IPS-18a (cell line): ENCODE data around the gene ARL5C.

Experiments
- H3K27ac ChIP-seq: one replicate; pipeline ENCODE4 v1.5.1; 2013; ENCODE audit warnings: low read length
- H3K27me3 ChIP-seq: one replicate; pipeline ENCODE4 v1.6.1; 2013; ENCODE audit warnings: mild to moderate bottlenecking, low read length; ENCODE audit not compliant: control insufficient read depth, insufficient read depth
- H3K36me3 ChIP-seq: one replicate; pipeline ENCODE4 v1.6.1; 2013; ENCODE audit warnings: low read depth, low read length; ENCODE audit not compliant: control insufficient read depth
- H3K4me1 ChIP-seq: one replicate; pipeline ENCODE4 v1.6.1; 2013; ENCODE audit warnings: low read depth, low read length; ENCODE audit not compliant: control insufficient read depth
- H3K4me3 ChIP-seq: one replicate; pipeline ENCODE4 v1.5.1; 2013; ENCODE audit warnings: low read length
- H3K9ac ChIP-seq: one replicate; pipeline ENCODE4 v1.6.1; 2013; ENCODE audit warnings: mild to moderate bottlenecking, low read length, moderate library complexity
- H3K9me3 ChIP-seq: one replicate; pipeline ENCODE4 v1.6.1; 2013; ENCODE audit warnings: low read depth, low read length; ENCODE audit not compliant: control insufficient read depth

Gene ARL5C

DNA sequence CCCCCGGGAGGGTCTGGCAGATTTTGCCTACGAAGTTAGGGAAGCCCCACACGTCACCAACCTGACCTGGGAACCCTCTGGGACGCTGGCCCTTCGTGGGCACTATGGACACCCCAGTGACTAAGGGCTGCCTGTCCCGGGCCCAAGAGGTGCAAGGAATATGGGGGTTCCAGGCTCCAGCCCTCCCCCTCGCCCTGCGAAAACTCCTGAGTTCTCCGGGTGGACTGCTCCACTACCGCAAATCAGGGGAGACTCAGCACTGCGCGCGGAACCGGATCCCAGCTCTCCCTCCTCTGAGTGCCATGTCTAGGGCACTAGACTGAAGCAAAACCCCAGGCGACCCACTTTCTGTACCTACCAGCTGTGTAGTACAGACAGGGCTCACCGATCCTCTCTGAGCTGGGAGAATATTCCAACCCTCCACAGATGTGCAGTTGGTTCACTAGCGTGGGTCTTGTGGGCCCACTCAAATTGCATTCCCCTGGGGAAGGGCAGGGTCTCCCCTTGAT, at the start of gene ARL5C:
TSS of gene ARL5C (minus strand) at position 321 of the 509 bp plus-strand sequence. CDS start 401 bp downstream, outside the sequence.
- Histone ChIP-seq H3K27ac (no peak within 1 kb of the TSS), H3K4me3 (peak within 1 kb of the TSS; percentile 74), H3K9ac (peak within 1 kb of the TSS; percentile 18)

DNA sequence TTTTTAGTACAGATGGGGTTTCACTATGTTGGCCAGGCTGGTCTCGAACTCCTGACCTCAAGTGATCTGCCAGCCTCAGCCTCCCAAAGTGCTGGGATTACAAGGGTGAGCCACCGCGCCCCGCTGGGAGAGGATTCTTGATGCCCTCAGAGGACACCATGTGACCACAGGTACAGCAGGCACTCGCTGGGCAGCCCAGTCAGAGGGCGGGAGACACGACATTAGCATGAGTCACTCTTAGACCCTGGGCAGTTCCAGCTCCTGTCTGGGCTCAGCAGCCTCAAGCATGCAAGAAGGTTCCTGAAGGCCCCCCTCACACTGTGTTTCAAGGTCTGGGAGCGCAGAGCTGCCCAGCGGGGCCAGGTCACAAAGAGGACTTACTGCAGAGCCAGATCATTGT, 47.9 kb upstream of the ARL5C start:
- Histone ChIP-seq H3K9me3 (no peaks in the 10 kb centered on the region), H3K4me1 (peaks cover under 1% of the 10 kb centered on the region), H3K27me3 (peaks cover 29% of the 10 kb centered on the region), H3K4me3 (no peak overlapping the region), H3K36me3 (no peaks in the 10 kb centered on the region), H3K9ac (no peak overlapping the region), H3K27ac (no peak overlapping the region)

More for the DNA sequence above, at the start of gene ARL5C:
- Histone ChIP-seq H3K9me3 (no peaks in the 10 kb centered on the region), H3K4me1 (no peaks in the 10 kb centered on the region), H3K27me3 (peaks cover 34% of the 10 kb centered on the region), H3K36me3 (no peaks in the 10 kb centered on the region)

DNA sequence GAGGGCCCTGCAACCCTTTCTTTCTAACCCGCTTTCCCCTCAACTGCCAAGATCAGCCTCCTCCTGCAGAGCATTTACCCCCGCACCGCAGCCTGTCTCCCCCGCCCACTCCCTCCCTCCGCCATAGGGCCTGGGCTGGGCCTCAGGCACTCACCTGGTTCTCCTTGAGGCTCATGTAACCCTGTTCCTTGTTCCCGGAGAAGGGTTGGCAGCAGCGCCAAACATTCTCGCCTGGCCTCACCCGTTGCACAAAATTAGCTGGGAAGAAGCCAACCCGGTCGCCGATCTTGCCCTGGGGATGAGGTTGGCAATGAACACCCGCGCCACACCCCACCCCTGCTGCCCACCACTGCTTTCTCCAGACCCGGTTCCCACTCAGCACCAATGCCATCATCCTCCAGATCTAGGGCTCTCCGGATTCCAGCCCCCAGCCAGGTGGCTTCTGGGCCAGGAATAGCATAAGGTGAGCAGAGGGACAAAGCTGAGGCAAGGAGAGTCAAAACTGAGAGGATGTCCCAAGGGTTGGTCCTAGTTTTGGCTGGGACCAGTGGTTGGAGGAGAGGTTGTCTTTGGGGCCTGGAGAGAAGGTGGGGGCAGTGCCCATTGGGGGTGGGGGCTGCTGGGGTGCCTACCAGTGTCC, 47.0 kb upstream of the ARL5C start:
- H3K9me3 ChIP-seq, result no peaks in the 10 kb centered on the region
- no peak overlapping the region for H3K4me3 ChIP-seq
- peaks cover 4% of the 10 kb centered on the region for H3K4me1 ChIP-seq
- no peaks in the 10 kb centered on the region for H3K36me3 ChIP-seq
- H3K9ac ChIP-seq, result no peak overlapping the region
- peaks cover 20% of the 10 kb centered on the region for H3K27me3 ChIP-seq
- no peak overlapping the region for H3K27ac ChIP-seq

- Histone ChIP-seq H3K36me3 (no peaks in the 10 kb centered on the region), H3K9ac (no peak overlapping the region), H3K4me3 (no peak overlapping the region), H3K4me1 (peaks cover 4% of the 10 kb centered on the region), H3K27ac (no peak overlapping the region), H3K27me3 (peaks cover 15% of the 10 kb centered on the region), H3K9me3 (no peaks in the 10 kb centered on the region)
Observed at GRCh38 chr17:39212195-39212810, 46.3 kb upstream of the ARL5C start.

- H3K9me3 ChIP-seq, result no peaks in the 10 kb centered on the region
- H3K4me1 ChIP-seq, result peaks cover 4% of the 10 kb centered on the region
- no peak overlapping the region for H3K27ac ChIP-seq
- peak overlapping the region; percentile 29 for H3K4me3 ChIP-seq
- no peak overlapping the region for H3K9ac ChIP-seq
- peaks cover 2% of the 10 kb centered on the region for H3K36me3 ChIP-seq
- H3K27me3 ChIP-seq, result peaks cover 9% of the 10 kb centered on the region
Observed at GRCh38 chr17:39210093-39210434, 44.1 kb upstream of the ARL5C start.

GRCh38 chr17:39209317-39210092, 43.5 kb upstream of the ARL5C start:
- Histone ChIP-seq H3K36me3 (peaks cover 7% of the 10 kb centered on the region), H3K4me1 (peaks cover 4% of the 10 kb centered on the region), H3K27ac (no peak overlapping the region), H3K9ac (no peak overlapping the region), H3K4me3 (peak overlapping the region; percentile 29), H3K27me3 (peaks cover 9% of the 10 kb centered on the region), H3K9me3 (no peaks in the 10 kb centered on the region)

DNA sequence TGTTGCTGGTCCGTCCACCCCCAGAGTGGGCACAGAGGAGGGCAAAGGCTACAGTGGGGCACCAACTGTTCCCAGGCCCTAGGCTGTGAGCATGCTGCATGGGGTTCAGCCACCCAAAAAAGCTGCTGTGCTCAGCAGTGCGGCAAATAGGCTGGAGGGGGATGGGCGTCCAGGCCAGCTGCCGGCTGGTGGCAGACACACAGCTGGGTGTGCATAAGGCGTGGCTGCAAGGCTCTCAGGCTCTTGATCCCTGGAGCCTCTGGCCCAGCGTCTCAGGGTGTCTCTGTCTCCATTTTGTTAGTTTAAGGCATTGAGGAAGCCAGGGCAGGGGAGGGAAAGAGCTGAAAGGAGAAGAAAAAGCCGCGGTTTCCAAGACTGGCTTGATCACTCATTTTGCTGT, 42.9 kb upstream of the ARL5C start:
- Histone ChIP-seq H3K27ac (no peak overlapping the region), H3K9me3 (no peaks in the 10 kb centered on the region), H3K36me3 (peaks cover 13% of the 10 kb centered on the region), H3K9ac (no peak overlapping the region), H3K27me3 (peaks cover 9% of the 10 kb centered on the region), H3K4me3 (no peak overlapping the region), H3K4me1 (peaks cover 4% of the 10 kb centered on the region)

DNA sequence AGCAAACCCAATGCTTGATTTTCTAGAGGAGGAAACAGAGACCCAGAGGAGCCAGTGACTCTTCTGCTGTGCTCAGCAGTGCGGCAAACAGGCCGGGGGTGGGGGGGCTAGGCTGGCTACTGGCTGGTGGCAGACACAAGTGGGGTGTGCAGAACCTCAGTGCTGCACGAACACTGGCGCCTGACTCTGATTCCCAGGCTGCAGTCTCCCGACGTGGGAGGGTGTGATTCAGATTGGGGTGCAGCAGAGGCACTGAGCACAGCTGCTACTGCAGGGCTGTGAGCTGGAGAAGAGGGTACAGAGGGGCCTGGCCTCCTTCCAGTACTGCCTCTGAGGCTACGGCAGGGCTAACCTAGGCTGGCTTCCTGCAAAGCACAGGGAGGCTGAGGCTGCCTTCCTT, 42.2 kb upstream of the ARL5C start:
- no peaks in the 10 kb centered on the region for H3K9me3 ChIP-seq
- no peak overlapping the region for H3K27ac ChIP-seq
- H3K4me3 ChIP-seq, result no peak overlapping the region
- H3K27me3 ChIP-seq, result peaks cover 9% of the 10 kb centered on the region
- H3K4me1 ChIP-seq, result peaks cover 4% of the 10 kb centered on the region
- H3K36me3 ChIP-seq, result peaks cover 21% of the 10 kb centered on the region
- H3K9ac ChIP-seq, result no peak overlapping the region

DNA sequence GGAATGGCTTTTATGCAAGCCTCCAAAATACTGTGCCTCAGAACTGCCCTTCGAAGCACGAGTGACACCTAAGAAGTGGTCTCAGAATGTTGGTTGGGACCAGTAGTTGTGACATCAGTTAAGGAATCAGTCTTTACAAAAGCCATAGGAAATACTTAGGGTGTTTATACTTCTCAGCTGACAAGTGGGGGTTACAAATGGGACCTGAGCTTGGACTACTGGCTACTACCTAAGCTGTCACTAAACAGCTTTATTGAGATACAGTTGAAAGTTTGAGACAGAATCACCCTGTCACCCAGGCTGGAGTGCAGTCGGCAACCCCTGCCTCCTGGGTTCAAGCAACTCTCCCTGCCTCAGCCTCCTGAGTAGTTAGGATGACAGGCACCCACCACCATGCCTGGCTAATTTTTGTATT, 39.2 kb upstream of the ARL5C start:
- no peak overlapping the region for H3K27ac ChIP-seq
- peaks cover 14% of the 10 kb centered on the region for H3K4me1 ChIP-seq
- H3K4me3 ChIP-seq, result no peak overlapping the region
- peaks cover 46% of the 10 kb centered on the region for H3K36me3 ChIP-seq
- H3K9me3 ChIP-seq, result no peaks in the 10 kb centered on the region
- H3K9ac ChIP-seq, result no peak overlapping the region
- peaks cover 1% of the 10 kb centered on the region for H3K27me3 ChIP-seq

GRCh38 chr17:39204245-39204644, 38.3 kb upstream of the ARL5C start:
- Histone ChIP-seq H3K36me3 (peaks cover 46% of the 10 kb centered on the region), H3K4me1 (peaks cover 14% of the 10 kb centered on the region), H3K9ac (no peak overlapping the region), H3K4me3 (no peak overlapping the region), H3K27me3 (no peaks in the 10 kb centered on the region), H3K27ac (no peak overlapping the region), H3K9me3 (no peaks in the 10 kb centered on the region)

GRCh38 chr17:39200957-39201510, 35.1 kb upstream of the ARL5C start:
- H3K9me3 ChIP-seq, result no peaks in the 10 kb centered on the region
- H3K9ac ChIP-seq, result peak overlapping the region; percentile 97
- peak overlapping the region; percentile 100 for H3K4me3 ChIP-seq
- H3K27me3 ChIP-seq, result no peaks in the 10 kb centered on the region
- peaks cover 46% of the 10 kb centered on the region for H3K36me3 ChIP-seq
- peak overlapping the region; percentile 99 for H3K27ac ChIP-seq
- peaks cover 19% of the 10 kb centered on the region for H3K4me1 ChIP-seq
